HG03095 (cell line): Measurements from ENCODE around the gene WASF2.
"Not testable (repeated sequence)": the region's sequence is repeated elsewhere in the genome, so short reads cannot be mapped to it uniquely, and the experiment has no call there.

Experiments
- ATAC-seq: cut with Tn5 transposase; IDR thresholded peaks from one replicate; pipeline ENCODE4 v1.9.1; 2021; ENCODE audit warnings: moderate library complexity; ENCODE audit not compliant: unreplicated experiment

The WASF2 gene

GRCh38 chr1:27423709-27424108, 66.3 kb downstream of the WASF2 start:
- ATAC-seq = no peak

- ATAC-seq = no peak
Measured at GRCh38 chr1:27418326-27419185, 71.4 kb downstream of the WASF2 start.

- no peak for ATAC-seq
Measured at GRCh38 chr1:27417713-27418112, 72.3 kb downstream of the WASF2 start.

DNA sequence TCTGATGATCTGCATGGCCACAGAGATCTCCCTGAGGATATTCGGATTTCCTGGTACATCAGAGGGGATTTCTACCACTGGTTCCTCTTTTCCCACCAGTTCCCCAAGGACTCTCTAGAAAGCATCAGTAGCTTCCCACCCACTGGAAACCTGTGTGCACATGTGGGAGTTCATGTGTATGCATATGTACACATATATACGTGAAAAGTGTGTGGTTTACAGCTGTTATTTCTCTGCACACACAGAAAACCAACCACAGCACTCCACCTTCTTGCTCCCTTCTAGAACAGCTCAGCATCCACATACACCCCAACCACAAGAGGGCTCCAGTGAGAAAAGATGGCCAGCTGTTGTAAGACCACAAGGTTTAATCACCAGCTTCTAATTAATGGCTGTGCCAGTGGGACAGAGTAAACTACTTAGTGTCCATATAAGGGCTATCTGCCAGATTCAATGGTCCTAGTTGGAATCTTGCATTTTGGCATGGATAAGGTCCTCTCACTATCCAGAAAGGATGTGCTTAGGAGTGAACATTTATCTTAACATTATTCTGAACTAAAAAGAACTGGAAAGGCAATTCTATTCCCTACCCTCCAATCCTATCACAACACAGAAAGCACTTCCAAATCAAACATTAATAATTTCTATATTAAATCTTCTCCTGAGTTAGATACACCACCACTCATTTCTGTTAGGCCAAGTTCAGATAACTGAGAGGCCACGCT, 73.4 kb downstream of the WASF2 start:
- ATAC-seq = no peak

DNA sequence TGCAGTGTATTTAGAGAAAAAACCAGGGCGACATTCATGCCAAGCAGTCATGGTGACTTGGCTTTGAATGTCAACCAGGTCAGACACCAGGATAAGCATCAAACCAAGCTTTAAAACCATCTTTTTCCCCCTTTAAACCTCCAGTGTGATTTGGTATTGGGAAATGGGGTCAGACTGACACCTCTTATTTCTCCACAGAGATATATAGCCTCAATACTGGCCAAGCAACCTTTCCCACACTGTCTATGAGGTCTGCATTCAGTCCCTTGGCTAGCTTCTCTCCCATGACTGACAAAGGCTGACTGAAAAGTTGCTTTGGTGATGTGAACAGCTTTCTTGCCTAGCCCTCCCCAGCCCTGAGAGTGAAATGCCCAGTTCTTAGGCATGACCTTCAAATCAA, 75.9 kb downstream of the WASF2 start:
- ATAC-seq = no peak

GRCh38 chr1:27413004-27413403, 77.0 kb downstream of the WASF2 start:
- ATAC-seq = no peak

DNA sequence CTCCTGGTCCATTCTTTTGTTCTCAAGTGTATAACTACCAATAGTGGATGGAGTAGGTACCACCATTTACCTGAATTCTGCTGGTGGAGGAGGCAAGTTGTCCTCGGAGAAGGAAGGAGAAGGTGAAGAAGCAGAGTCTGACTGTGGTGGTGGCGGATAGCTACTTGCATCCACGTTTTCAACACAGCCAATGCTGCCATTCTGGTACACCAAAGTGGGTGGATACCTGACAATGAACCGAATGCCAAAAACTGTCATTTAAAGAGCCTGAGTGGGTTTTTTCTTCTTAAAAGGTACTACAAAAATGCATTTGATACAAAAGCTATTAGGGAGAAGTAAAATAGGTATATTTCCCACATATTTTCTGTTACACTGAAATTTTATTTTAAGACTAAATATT, 77.5 kb downstream of the WASF2 start:
- ATAC-seq = no peak

DNA sequence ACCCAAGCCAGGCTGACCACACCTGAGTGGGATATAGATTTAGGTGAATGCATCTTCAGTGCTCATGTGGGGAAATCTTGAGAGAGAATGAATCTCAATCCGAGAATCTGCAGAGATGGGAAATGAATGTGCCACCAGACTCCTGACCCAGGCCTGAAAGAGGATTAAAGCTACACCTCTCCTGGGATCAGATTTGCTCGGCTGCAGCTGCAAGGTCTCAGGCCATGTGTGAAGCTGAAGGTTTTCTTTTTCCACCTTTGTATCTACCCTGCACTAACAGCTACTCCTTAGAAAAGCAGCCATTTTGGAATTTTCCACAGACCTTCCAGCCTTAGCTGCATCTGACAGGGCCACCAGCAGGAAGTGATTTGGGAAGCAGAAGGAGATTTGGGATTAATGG, 79.3 kb downstream of the WASF2 start:
- no peak for ATAC-seq

DNA sequence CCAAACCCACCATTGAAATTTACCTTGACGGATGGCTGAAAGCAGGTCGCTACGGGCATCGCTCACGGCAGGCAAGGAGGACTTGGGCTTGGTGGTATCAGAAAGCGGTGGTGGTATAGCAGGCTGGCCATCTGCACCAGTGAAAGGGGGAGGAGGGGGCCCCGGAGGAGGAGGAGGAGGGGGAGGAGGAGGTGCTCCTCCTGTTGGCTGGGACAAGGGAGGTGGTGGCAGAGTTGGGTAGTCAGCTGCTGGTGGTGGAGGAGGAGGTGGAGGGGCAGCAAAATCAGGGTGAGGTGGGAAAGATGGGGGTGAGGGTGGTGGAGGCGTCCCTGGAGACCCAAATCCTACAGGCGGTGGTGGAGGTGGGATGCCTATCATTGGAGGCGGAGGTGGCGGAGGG, 80.3 kb downstream of the WASF2 start:
- ATAC-seq = no peak

GRCh38 chr1:27408151-27408550, 81.8 kb downstream of the WASF2 start:
- no peak for ATAC-seq

DNA sequence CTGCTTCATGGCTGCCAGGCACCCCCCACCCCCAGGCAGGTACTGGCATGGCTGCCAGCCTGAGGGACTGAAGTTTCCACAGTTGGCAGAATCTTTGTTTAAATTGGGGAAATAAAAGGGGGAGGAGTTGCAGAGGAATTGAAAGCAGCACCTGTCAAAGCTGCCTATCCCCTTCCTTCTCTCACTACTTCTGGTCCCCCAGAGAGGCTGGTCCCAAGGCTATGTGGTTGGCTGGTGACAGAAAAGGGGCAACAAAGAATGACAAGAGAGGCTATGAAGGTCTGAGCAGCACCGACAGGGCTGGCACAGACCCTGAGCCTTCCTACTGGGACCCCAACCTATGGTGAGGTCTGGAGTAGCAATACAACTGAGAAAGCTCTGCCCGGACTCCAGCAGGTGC, 83.2 kb downstream of the WASF2 start:
- not testable (repeated sequence) for ATAC-seq

DNA sequence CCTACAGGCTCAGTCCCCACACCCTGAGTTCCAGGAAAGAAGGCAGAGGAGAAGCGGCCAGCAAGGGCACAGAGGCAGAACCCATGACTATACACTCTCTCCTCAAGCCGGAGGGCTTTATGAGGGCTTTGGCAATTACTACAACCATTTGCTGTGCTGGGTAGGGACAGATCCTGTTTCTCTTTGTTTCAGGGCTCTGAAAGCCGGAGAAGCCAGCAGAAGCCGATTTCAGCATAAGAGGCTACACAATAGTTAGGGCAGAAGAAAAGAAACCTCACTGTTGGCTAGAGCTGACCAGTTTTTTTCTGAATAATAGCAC, 83.6 kb downstream of the WASF2 start:
- ATAC-seq = no peak

GRCh38 chr1:27405598-27406361, 84.2 kb downstream of the WASF2 start:
- not testable (repeated sequence) for ATAC-seq

- ATAC-seq = no peak
Measured at GRCh38 chr1:27405074-27405473, 84.9 kb downstream of the WASF2 start.

DNA sequence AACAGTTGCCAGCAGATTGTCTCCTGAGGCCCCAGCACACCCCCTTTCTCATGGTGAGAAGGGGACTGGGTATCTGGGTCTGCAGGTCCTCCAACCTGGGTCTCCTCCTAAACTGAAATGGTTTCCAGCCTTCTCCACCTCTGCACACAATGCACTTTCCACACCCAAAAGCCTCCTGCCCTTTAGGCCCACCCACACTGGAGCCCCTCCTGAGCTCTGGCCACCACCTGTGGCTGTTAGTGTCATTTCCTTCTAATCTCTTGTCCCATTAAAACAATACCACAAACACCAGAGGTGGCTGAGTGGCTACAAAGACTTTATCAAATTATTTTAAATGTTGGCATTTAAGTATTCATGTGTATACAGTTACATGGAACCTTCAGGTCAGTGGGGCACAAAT, 86.0 kb downstream of the WASF2 start:
- no peak for ATAC-seq

GRCh38 chr1:27403065-27403726, 86.8 kb downstream of the WASF2 start:
- ATAC-seq = no peak

- ATAC-seq = no peak
Measured at GRCh38 chr1:27402349-27402754, 87.6 kb downstream of the WASF2 start.

GRCh38 chr1:27400963-27401341, 89.0 kb downstream of the WASF2 start:
- no peak for ATAC-seq

DNA sequence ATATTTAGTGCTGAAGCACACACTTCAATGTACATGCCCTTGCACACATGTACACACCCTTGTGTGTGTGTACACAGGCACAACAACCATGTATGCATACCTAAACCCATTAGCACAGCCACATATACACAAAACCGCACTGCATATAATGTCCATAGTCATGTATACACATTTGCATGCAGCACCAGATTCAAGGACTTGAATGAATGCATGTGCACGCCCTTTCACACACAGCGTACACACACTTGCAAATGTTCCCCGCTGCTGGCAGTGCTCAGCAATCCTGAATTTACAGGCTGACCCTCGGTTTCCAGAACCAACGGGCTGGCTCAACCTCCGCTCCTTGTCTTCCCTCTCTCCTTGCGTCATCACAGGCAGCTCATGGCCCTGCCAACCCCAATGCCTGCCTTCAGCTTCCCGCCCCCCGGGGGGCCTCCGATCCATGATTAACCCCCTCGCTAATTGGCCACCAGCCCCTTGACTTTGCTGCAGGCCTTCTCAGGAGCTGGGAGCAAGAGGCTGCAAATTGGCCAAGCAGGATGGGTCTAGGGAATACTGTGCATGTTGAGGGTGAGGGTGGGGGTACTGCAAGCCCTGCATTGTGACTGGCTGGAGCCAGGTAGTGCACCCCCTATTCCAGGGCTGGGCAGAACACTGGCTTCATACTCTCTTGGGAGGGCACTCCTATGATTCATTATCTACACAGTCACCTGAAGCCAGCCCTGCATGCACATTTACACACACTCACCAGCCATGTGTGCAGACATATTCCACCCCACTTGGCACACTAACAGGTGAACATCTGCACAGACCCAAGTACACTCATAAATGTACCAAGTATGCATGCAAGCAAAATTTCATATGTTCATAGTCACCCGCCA, 89.6 kb downstream of the WASF2 start:
- no peak for ATAC-seq
